Uterus (tissue), 4 donors: ENCODE measurements around the gene HASPIN. TPM values are rescaled to one million over a fixed set of nuclear protein-coding genes. Genes with fewer than 3 reads are reported as not detected.

Source experiments
- DNase-seq, 2 donors: peaks; one replicate each; pipeline ENCODE4 v3.0.0-alpha.2; 2019 to 2020
- H3K27ac ChIP-seq, 2 donors: fragments of 200-600 bp; sonication (generic); 1 replicate in 1 of 2; 2 replicates in 1 of 2; pipeline ENCODE4 v1.5.1; 2016 to 2018
- H3K27me3 ChIP-seq, 2 donors: fragments of 200-600 bp; sonication (generic); one replicate each; pipeline ENCODE4 v1.5.1; 2018 to 2019; ENCODE audit warnings: control low read depth in 1 of 2
- H3K36me3 ChIP-seq, 2 donors: fragments of 200-600 bp; sonication (generic); one replicate each; pipeline ENCODE4 v1.5.1; 2019; ENCODE audit warnings: control low read depth in 1 of 2
- H3K4me1 ChIP-seq, 2 donors: fragments of 200-600 bp; sonication (generic); one replicate each; pipeline ENCODE4 v1.5.1; 2018 to 2019; ENCODE audit warnings: control low read depth in 1 of 2
- H3K4me3 ChIP-seq, 2 donors: fragments of 200-600 bp; sonication (generic); 1 replicate in 1 of 2; 2 replicates in 1 of 2; pipeline ENCODE4 v1.5.1; 2018 to 2019; ENCODE audit warnings: mild to moderate bottlenecking in 1 of 2
- H3K9me3 ChIP-seq, 2 donors: fragments of 200-600 bp; sonication (generic); one replicate each; pipeline ENCODE4 v1.5.1; 2019; ENCODE audit warnings: control low read depth in 1 of 2
- POLR2A ChIP-seq, 2 donors: fragments of 450-650 bp; IDR thresholded peaks; one replicate each; pipeline ENCODE4 v1.6.1; 2016; ENCODE audit warnings: antibody characterized with exemption in 2 of 2, mild to moderate bottlenecking in 1 of 2, moderate library complexity in 1 of 2
- intact Hi-C: fragments of 100-400 bp; cut with DNase I; formaldehyde crosslinking; loops from one replicate; pipeline ENCODE4 v1.15.1; 2023; ENCODE audit warnings: low total_unique reads
- total RNA-seq, 4 donors: library from RNA; depleted of rRNA in 3 of 4; stranded (reverse); fragments of >200 nt in 3 of 4; gene quantifications; one replicate each; pipeline versions ENCODE4 v1.1.0 to v1.2.4, GENCODE V29; 2014 to 2023
- TF ChIP-seq, protein P1 (sequence below), 4 experiments: fragments of 200-600 bp in 2 of 4; fragments of 450-650 bp in 2 of 4; sonication (generic) in 2 of 4; IDR thresholded peaks; one replicate each; pipeline ENCODE4 v1.5.1; 2016 to 2019; ENCODE audit warnings: antibody characterized with exemption in 4 of 4, mild to moderate bottlenecking in 2 of 4, moderate library complexity in 1 of 4
- donor health status: DM: yes; HTN: yes; CAD: no.

Gene HASPIN
- total RNA-seq, 4 donors from 2014 or later, result 2.0 TPM; not detected in 3

DNA sequence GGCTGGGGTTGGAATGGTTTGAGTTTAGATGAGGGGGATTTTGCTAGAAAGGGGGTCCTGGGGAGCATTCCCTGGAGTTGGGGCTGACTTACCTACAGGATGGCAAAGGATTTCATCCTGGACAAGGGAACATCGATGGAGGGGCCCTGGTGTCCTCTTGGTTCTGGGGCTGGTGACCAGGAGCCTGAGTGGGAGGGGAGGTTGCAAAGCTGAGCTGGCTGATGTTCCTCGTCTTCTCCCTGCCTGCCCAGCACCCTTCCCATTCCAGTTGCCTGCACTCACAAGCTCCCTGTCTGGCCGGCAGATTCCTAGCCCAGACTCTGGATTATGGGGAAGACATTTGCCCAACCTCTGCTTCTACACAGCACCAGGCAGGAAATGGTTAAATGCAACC is 40.1 kb downstream of the HASPIN start:
- no peak for DNase-seq
- no peaks in the 10 kb centered on the region for H3K9me3 ChIP-seq
- H3K27me3 ChIP-seq, result no peaks in the 10 kb centered on the region
- no peak overlapping the region for H3K4me3 ChIP-seq
- no peaks in the 10 kb centered on the region for H3K4me1 ChIP-seq
- H3K27ac ChIP-seq, result no peak overlapping the region
- H3K36me3 ChIP-seq, result no peaks in the 10 kb centered on the region
- TF ChIP-seq, protein P1, sequence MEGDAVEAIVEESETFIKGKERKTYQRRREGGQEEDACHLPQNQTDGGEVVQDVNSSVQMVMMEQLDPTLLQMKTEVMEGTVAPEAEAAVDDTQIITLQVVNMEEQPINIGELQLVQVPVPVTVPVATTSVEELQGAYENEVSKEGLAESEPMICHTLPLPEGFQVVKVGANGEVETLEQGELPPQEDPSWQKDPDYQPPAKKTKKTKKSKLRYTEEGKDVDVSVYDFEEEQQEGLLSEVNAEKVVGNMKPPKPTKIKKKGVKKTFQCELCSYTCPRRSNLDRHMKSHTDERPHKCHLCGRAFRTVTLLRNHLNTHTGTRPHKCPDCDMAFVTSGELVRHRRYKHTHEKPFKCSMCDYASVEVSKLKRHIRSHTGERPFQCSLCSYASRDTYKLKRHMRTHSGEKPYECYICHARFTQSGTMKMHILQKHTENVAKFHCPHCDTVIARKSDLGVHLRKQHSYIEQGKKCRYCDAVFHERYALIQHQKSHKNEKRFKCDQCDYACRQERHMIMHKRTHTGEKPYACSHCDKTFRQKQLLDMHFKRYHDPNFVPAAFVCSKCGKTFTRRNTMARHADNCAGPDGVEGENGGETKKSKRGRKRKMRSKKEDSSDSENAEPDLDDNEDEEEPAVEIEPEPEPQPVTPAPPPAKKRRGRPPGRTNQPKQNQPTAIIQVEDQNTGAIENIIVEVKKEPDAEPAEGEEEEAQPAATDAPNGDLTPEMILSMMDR (IDR thresholded peaks at IDR 0.05), result no peak
- no peak for TF ChIP-seq POLR2A (IDR thresholded peaks at IDR 0.05)
- intact Hi-C loops, result no loop called here

DNA sequence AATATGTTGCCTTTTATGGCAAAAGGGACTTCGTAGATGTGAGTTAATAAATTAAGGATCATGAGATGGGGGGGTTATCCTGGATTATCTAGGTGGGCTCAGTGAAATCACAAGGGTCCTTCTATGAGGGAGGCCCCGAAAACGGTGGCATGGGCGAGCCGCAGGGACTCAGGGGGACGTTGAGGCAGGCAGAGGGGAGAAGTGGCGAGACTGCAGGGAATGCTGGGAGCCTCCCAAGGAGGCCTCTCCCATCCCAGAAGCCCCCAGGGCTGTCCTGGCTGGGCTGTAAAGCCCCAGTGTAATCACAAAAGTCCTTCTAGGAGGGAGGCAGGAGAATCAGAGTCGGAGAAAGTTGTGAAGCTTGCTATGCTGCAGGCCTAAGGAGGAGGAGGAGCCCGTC is 42.3 kb downstream of the HASPIN start:
- H3K9me3 ChIP-seq, result no peaks in the 10 kb centered on the region
- H3K4me3 ChIP-seq, result no peak overlapping the region
- no peak for TF ChIP-seq POLR2A (IDR thresholded peaks at IDR 0.05)
- TF ChIP-seq, protein P1 (IDR thresholded peaks at IDR 0.05), result no peak
- no peaks in the 10 kb centered on the region for H3K27me3 ChIP-seq
- no peaks in the 10 kb centered on the region for H3K36me3 ChIP-seq
- intact Hi-C loops, result no loop called here
- DNase-seq, result no peak
- H3K27ac ChIP-seq, result no peak overlapping the region
- no peaks in the 10 kb centered on the region for H3K4me1 ChIP-seq

DNA sequence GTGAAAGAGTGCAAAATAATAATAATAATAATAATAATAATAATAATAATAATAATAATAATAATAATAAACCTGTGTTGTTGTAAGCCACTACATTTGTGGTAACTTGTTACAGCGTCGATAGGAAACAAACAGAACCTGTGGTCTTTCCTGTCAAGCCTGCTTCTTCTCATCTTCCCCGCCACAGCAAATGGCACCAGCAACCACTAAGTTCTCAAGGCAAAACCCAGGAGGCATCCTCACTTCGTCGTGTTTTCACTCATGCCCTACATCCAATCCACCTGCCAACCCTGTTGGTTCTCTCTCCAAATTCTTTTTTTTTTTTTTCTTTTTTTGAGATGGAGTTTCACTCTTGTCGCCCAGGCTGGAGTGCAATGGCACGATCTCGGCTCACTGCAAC is 43.1 kb downstream of the HASPIN start:
- DNase-seq, result no peak
- TF ChIP-seq, protein P1 (IDR thresholded peaks at IDR 0.05), result no peak
- no peak for TF ChIP-seq POLR2A (IDR thresholded peaks at IDR 0.05)

DNA sequence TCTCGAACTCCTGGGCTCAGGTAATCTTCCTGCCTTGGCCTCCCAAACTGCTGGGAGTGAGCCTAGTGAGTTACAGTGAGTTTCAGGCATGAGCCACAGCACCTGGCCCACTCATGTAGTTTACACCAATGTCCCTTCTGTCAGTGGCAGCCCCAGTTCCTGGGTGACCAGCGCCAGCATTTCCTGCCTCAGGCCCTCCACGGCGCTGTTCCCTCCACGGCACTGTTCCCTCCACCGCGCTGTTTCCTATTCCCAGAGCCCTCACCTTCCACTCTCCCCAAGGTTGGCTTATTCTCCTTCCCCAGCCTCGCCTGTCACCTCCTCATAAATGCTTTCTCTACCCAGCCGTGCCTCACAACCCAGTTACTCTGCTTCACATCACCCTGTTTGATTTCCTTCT is 44.6 kb downstream of the HASPIN start:
- H3K27ac ChIP-seq, result no peak overlapping the region
- H3K27me3 ChIP-seq, result no peaks in the 10 kb centered on the region
- intact Hi-C loops, result no loop called here
- DNase-seq, result no peak
- no peak overlapping the region for H3K4me3 ChIP-seq
- H3K4me1 ChIP-seq, result no peaks in the 10 kb centered on the region
- no peaks in the 10 kb centered on the region for H3K36me3 ChIP-seq
- no peak for TF ChIP-seq POLR2A (IDR thresholded peaks at IDR 0.05)
- TF ChIP-seq, protein P1 (IDR thresholded peaks at IDR 0.05), result no peak
- no peaks in the 10 kb centered on the region for H3K9me3 ChIP-seq

More for the DNA sequence above, 43.1 kb downstream of the HASPIN start:
- no peaks in the 10 kb centered on the region for H3K36me3 ChIP-seq
- H3K4me3 ChIP-seq, result no peak overlapping the region
- no peaks in the 10 kb centered on the region for H3K4me1 ChIP-seq
- intact Hi-C loops, result no loop called here
- no peaks in the 10 kb centered on the region for H3K27me3 ChIP-seq
- no peaks in the 10 kb centered on the region for H3K9me3 ChIP-seq
- H3K27ac ChIP-seq, result no peak overlapping the region

DNA sequence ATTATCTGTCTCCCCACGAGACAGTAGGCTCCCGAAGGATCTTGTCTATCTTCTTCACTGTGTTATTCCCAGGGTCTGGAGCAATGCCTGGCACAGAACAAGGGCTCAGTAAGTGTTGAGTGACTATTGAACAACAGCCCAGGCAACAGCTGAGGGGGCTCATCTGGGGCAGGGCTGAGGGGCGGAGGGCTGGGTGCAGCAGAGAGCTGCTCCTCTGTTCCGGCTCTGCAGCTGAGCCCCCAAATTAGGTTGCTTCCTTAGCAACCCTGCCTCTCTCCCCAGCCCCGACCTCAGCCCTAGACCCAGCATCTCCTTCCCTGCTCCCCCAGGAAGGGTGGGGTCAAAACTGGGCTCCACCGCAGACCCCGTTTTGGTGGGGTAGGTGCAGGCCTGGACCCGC is 45.1 kb downstream of the HASPIN start:
- intact Hi-C loops, result no loop called here
- Histone ChIP-seq H3K4me3 (no peak overlapping the region), H3K27me3 (no peaks in the 10 kb centered on the region), H3K27ac (no peak overlapping the region), H3K36me3 (no peaks in the 10 kb centered on the region), H3K4me1 (no peaks in the 10 kb centered on the region), H3K9me3 (no peaks in the 10 kb centered on the region)
- TF ChIP-seq, protein P1 (IDR thresholded peaks at IDR 0.05), result no peak
- TF ChIP-seq POLR2A (IDR thresholded peaks at IDR 0.05), result no peak
- DNase-seq, result no peak
